Breast epithelium (tissue), 4 donors: ENCODE results near the gene MPRIP. TPM values are rescaled to one million over a fixed set of nuclear protein-coding genes. Genes with fewer than 3 reads are reported as not detected.

ENCODE experiments used
- DNase-seq, 2 donors: peaks; one replicate each; pipeline ENCODE4 v3.0.0-alpha.2; 2019; ENCODE audit warnings: low spot score in 2 of 2
- H3K27ac ChIP-seq, 2 donors: fragments of 200-600 bp; sonication (generic) in 1 of 2; one replicate each; pipeline ENCODE4 v1.5.1; 2016 to 2019; ENCODE audit warnings: mild to moderate bottlenecking in 1 of 2
- H3K27me3 ChIP-seq, 2 donors: fragments of 200-600 bp; sonication (generic) in 1 of 2; one replicate each; pipeline versions ENCODE4 v1.5.1 to v1.6.0; 2017 to 2019; ENCODE audit warnings: control low read depth in 1 of 2, mild to moderate bottlenecking in 1 of 2
- H3K36me3 ChIP-seq: fragments of 200-600 bp; one replicate; pipeline ENCODE4 v1.5.1; 2019
- H3K4me1 ChIP-seq, 2 donors: fragments of 200-600 bp; sonication (generic); one replicate each; pipeline ENCODE4 v1.5.1; 2016 to 2019; ENCODE audit warnings: control low read depth in 1 of 2
- H3K4me3 ChIP-seq, 3 donors: fragments of 200-600 bp; sonication (generic); 1 replicate in 2 of 3; 2 replicates in 1 of 3; pipeline ENCODE4 v1.5.1; 2016 to 2019; ENCODE audit warnings: mild to moderate bottlenecking in 3 of 3, moderate library complexity in 2 of 3
- H3K9me3 ChIP-seq, 2 donors: fragments of 200-600 bp; sonication (generic) in 1 of 2; one replicate each; pipeline ENCODE4 v1.5.1; 2016 to 2019; ENCODE audit warnings: control low read depth in 1 of 2
- CTCF ChIP-seq, 3 donors: fragments of 450-650 bp; IDR thresholded peaks; one replicate each; pipeline ENCODE4 v1.5.1; 2016 to 2017; ENCODE audit warnings: antibody characterized with exemption in 3 of 3, mild to moderate bottlenecking in 3 of 3, moderate library complexity in 3 of 3
- POLR2A ChIP-seq: fragments of 450-650 bp; IDR thresholded peaks from one replicate; pipeline ENCODE4 v1.6.1; 2016; ENCODE audit warnings: antibody characterized with exemption, mild to moderate bottlenecking, moderate library complexity
- POLR2AphosphoS5 ChIP-seq, 3 donors: sonication (generic); formaldehyde crosslinking; IDR thresholded peaks; one replicate each; pipeline ENCODE4 v1.6.1; 2017; ENCODE audit warnings: antibody characterized with exemption in 3 of 3
- intact Hi-C: fragments of 100-400 bp; cut with DNase I; formaldehyde crosslinking; loops from one replicate; pipeline ENCODE4 v1.15.1; 2023; ENCODE audit warnings: low total_unique reads
- total RNA-seq, 3 donors: library from RNA; depleted of rRNA; stranded (reverse); fragments of >200 nt; gene quantifications; one replicate each; pipeline ENCODE4 v1.1.0, GENCODE V29; 2016

Gene MPRIP
- total RNA-seq, 3 donors from 2014 or later = 93.1 to 136 (median 124) TPM

GRCh38 chr17:17235212-17236174 is 193.2 kb downstream of the MPRIP start:
- peak overlapping the region; percentile 94 to 100 (median 99) for H3K4me3 ChIP-seq
- TF ChIP-seq POLR2A (no peak), CTCF (IDR thresholded peaks at IDR 0.05) (no peak), POLR2AphosphoS5 (IDR thresholded peaks at IDR 0.05) (no peak)
- no peaks in the 10 kb centered on the region for H3K4me1 ChIP-seq
- no peaks in the 10 kb centered on the region for H3K9me3 ChIP-seq
- H3K36me3 ChIP-seq = no peaks in the 10 kb centered on the region
- H3K27me3 ChIP-seq = no peaks in the 10 kb centered on the region
- intact Hi-C loops = no loop called here
- no peak for DNase-seq
- H3K27ac ChIP-seq = peak overlapping the region; percentile 97 to 98

- peak in 1 of 2 donors; percentile 20 for DNase-seq
- Histone ChIP-seq H3K27me3 (no peaks in the 10 kb centered on the region), H3K36me3 (no peaks in the 10 kb centered on the region), H3K27ac (peak overlapping the region; percentile 97 to 98), H3K4me3 (peak overlapping the region; percentile 94 to 100 (median 99)), H3K9me3 (no peaks in the 10 kb centered on the region), H3K4me1 (no peaks in the 10 kb centered on the region)
- no peak for TF ChIP-seq POLR2A
- no peak for TF ChIP-seq CTCF (IDR thresholded peaks at IDR 0.05)
- no peak for TF ChIP-seq POLR2AphosphoS5 (IDR thresholded peaks at IDR 0.05)
- intact Hi-C loops = no loop called here
Observed at GRCh38 chr17:17236295-17237025, 194.2 kb downstream of the MPRIP start.

- H3K36me3 ChIP-seq = no peaks in the 10 kb centered on the region
- peak within 1 kb of the TSS; percentile 97 to 98 for H3K27ac ChIP-seq
- intact Hi-C loops = no loop called here
- no peaks in the 10 kb centered on the region for H3K4me1 ChIP-seq
- peak; percentile 91 to 92 for DNase-seq
- peak; percentile 88 for TF ChIP-seq POLR2A
- TF ChIP-seq CTCF (IDR thresholded peaks at IDR 0.05) = peak in 2 of 3 donors; percentile 43 to 52
- peak; percentile 91 to 94 (median 93) for TF ChIP-seq POLR2AphosphoS5 (IDR thresholded peaks at IDR 0.05)
- H3K9me3 ChIP-seq = no peaks in the 10 kb centered on the region
- peak within 1 kb of the TSS; percentile 94 to 100 (median 99) for H3K4me3 ChIP-seq
- H3K27me3 ChIP-seq = no peaks in the 10 kb centered on the region
Observed at GRCh38 chr17:17237026-17237799, 195.0 kb downstream of the MPRIP start, which contains the start of gene FLCN. TSS of gene FLCN (minus strand) at chr17:17237168. CDS start at chr17:17228137, 9,031 bp downstream.

- Histone ChIP-seq H3K4me1 (no peaks in the 10 kb centered on the region), H3K9me3 (no peaks in the 10 kb centered on the region), H3K27me3 (no peaks in the 10 kb centered on the region), H3K4me3 (no peak overlapping the region), H3K27ac (no peak overlapping the region), H3K36me3 (no peaks in the 10 kb centered on the region)
- DNase-seq = no peak
- intact Hi-C loops = no loop called here
- TF ChIP-seq POLR2A (no peak), POLR2AphosphoS5 (IDR thresholded peaks at IDR 0.05) (no peak), CTCF (IDR thresholded peaks at IDR 0.05) (no peak)
Observed at GRCh38 chr17:17239832-17240231, 197.6 kb downstream of the MPRIP start.
